Neural crest cell (in vitro differentiated cells): Measurements from ENCODE around the gene GMDS. TPM values are rescaled to one million over a fixed set of nuclear protein-coding genes. Genes with fewer than 3 reads are reported as not detected.

Experiments
- DNase-seq: peaks from one replicate; pipeline ENCODE4 v3.0.0; 2021; ENCODE audit warnings: low read depth, mixed read lengths, low spot score
- H3K27ac Mint-ChIP-seq: one replicate; pipeline ENCODE4 v1.8.0; 2021; ENCODE audit warnings: mild to moderate bottlenecking, mixed read lengths; ENCODE audit not compliant: unreplicated experiment
- H3K27me3 Mint-ChIP-seq: 2 replicates; pipeline ENCODE4 v1.8.0; 2021; ENCODE audit warnings: low read depth, mild to moderate bottlenecking, mixed read lengths
- H3K36me3 Mint-ChIP-seq: 2 replicates; pipeline ENCODE4 v1.8.0; 2021; ENCODE audit warnings: low read depth, mild to moderate bottlenecking, mixed read lengths
- H3K4me1 Mint-ChIP-seq: 2 replicates; pipeline ENCODE4 v1.8.0; 2021; ENCODE audit warnings: mixed read lengths
- H3K4me3 Mint-ChIP-seq: one replicate; pipeline ENCODE4 v1.8.0; 2021; ENCODE audit warnings: mild to moderate bottlenecking, mixed read lengths
- H3K9me3 Mint-ChIP-seq: 2 replicates; pipeline ENCODE4 v1.8.0; 2021; ENCODE audit warnings: mixed read lengths
- total RNA-seq: library from RNA; stranded (reverse); gene quantifications from 2 replicates; pipeline ENCODE4 v1.2.1, GENCODE V29; 2021
- TF ChIP-seq, protein P1 (sequence below): fragments of 200-600 bp; sonication (generic); conservative IDR thresholded peaks from 2 replicates; pipeline ENCODE4 v1.5.0; 2021; ENCODE audit warnings: antibody characterized with exemption, mild to moderate bottlenecking

GMDS gene
- total RNA-seq, 1 donor from 2014 or later: 16.1 TPM

- H3K27ac Mint-ChIP-seq: no peak overlapping the region
- TF ChIP-seq, protein P1, sequence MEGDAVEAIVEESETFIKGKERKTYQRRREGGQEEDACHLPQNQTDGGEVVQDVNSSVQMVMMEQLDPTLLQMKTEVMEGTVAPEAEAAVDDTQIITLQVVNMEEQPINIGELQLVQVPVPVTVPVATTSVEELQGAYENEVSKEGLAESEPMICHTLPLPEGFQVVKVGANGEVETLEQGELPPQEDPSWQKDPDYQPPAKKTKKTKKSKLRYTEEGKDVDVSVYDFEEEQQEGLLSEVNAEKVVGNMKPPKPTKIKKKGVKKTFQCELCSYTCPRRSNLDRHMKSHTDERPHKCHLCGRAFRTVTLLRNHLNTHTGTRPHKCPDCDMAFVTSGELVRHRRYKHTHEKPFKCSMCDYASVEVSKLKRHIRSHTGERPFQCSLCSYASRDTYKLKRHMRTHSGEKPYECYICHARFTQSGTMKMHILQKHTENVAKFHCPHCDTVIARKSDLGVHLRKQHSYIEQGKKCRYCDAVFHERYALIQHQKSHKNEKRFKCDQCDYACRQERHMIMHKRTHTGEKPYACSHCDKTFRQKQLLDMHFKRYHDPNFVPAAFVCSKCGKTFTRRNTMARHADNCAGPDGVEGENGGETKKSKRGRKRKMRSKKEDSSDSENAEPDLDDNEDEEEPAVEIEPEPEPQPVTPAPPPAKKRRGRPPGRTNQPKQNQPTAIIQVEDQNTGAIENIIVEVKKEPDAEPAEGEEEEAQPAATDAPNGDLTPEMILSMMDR: no peak
- H3K4me3 Mint-ChIP-seq: no peak overlapping the region
Observed at GRCh38 chr6:2149361-2150006, 95.9 kb downstream of the GMDS start.

DNA sequence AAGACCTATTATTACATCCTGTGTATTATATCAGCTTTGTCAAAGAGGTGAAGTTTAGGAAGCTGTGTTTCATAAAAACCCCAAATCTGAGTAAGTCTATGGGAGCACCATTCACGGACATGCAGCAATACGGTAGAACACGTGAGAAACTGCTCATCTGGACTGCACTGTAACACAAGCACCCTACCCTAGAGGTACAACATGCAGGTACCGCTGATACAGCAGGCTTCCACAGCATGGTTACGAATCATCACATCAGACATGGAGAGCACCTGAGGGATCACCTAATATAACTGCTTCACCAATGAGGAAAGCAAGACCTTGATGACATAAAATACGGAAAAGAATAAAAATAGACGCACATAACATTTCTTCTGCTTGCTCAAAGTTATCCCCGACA is 96.7 kb downstream of the GMDS start:
- Mint-ChIP-seq H3K4me1 (no peaks in the 10 kb centered on the region), H3K27me3 (no peaks in the 10 kb centered on the region), H3K9me3 (no peaks in the 10 kb centered on the region), H3K36me3 (no peaks in the 10 kb centered on the region), H3K4me3 (no peak overlapping the region), H3K27ac (no peak overlapping the region)
- no peak for DNase-seq
- TF ChIP-seq, protein P1: no peak

More at GRCh38 chr6:2149361-2150006, 95.9 kb downstream of the GMDS start:
- no peaks in the 10 kb centered on the region for H3K36me3 Mint-ChIP-seq
- no peaks in the 10 kb centered on the region for H3K9me3 Mint-ChIP-seq
- no peaks in the 10 kb centered on the region for H3K4me1 Mint-ChIP-seq
- no peaks in the 10 kb centered on the region for H3K27me3 Mint-ChIP-seq
- DNase-seq: no peak

DNA sequence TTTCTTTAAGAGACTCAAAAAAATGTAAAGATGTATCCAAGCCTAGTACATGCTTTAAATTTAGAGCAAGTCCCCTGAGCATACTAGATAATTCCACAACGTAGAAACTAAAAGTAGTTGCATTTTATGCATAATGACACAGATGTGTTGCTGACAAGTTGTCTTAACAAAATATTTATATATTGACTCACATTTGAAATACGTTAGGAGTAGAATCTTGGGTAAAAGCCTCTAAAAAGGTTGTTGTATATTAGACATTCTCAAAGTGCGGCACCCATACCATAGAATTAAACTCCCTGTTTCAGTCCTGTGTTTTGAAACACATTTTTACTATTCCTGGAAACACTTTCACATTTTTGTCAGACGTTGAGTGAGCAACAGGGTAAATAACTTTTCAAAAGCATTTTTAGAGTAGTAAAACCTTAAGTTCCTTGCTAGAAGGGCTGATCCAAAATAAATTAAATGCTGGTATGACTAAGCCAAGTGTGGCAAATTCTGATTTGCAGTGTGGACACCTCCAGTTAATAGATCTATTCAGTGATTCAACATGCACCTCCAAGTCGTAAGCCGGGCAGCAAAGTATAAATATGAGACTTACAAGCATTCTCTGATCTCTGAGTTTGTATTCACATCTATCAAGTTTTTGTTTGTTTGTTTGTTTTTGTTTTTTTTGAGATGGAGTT is 97.5 kb downstream of the GMDS start:
- no peaks in the 10 kb centered on the region for H3K36me3 Mint-ChIP-seq
- H3K27ac Mint-ChIP-seq: no peak overlapping the region
- no peak overlapping the region for H3K4me3 Mint-ChIP-seq
- H3K27me3 Mint-ChIP-seq: no peaks in the 10 kb centered on the region
- TF ChIP-seq, protein P1: no peak
- no peaks in the 10 kb centered on the region for H3K4me1 Mint-ChIP-seq
- no peaks in the 10 kb centered on the region for H3K9me3 Mint-ChIP-seq
- DNase-seq: no peak

- H3K9me3 Mint-ChIP-seq: no peaks in the 10 kb centered on the region
- no peak overlapping the region for H3K4me3 Mint-ChIP-seq
- H3K36me3 Mint-ChIP-seq: no peaks in the 10 kb centered on the region
- H3K4me1 Mint-ChIP-seq: no peaks in the 10 kb centered on the region
- no peaks in the 10 kb centered on the region for H3K27me3 Mint-ChIP-seq
- no peak for DNase-seq
- TF ChIP-seq, protein P1: no peak
- H3K27ac Mint-ChIP-seq: no peak overlapping the region
Observed at GRCh38 chr6:2147261-2147660, 98.1 kb downstream of the GMDS start.

DNA sequence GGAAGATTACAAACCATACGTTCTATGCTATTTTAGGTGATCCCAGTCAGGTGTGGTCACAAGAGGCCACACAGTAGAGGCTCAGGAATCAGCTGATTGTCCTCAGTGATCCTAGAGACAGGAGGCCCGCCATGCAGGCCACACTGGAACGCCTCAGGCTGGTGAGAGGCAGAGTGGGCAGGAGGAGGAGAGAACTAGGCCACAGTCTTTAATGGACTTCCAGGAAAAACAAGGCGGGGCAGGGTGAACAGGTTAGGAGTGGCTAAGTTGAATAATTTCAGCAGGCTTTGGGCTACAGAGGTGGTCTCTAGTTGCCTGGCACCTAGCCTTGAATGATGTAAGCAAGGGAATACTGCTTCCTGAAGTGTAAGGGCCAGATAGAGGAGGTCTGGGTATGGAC is 101.2 kb downstream of the GMDS start:
- H3K27ac Mint-ChIP-seq: no peak overlapping the region
- peaks cover 11% of the 10 kb centered on the region for H3K4me1 Mint-ChIP-seq
- TF ChIP-seq, protein P1: no peak
- H3K9me3 Mint-ChIP-seq: no peaks in the 10 kb centered on the region
- no peak for DNase-seq
- H3K27me3 Mint-ChIP-seq: no peaks in the 10 kb centered on the region
- H3K36me3 Mint-ChIP-seq: no peaks in the 10 kb centered on the region
- H3K4me3 Mint-ChIP-seq: no peak overlapping the region
